ENCODE data around the gene NXPH1. TPM values are rescaled to one million over a fixed set of nuclear protein-coding genes. Genes with fewer than 3 reads are reported as not detected.
A peak's percentile ranks its signal among the peaks of the same experiment; 100 is the strongest.

NXPH1 gene
- total RNA-seq, 2 donors from 2014 or later, result 0.24 TPM; not detected in 1

DNA sequence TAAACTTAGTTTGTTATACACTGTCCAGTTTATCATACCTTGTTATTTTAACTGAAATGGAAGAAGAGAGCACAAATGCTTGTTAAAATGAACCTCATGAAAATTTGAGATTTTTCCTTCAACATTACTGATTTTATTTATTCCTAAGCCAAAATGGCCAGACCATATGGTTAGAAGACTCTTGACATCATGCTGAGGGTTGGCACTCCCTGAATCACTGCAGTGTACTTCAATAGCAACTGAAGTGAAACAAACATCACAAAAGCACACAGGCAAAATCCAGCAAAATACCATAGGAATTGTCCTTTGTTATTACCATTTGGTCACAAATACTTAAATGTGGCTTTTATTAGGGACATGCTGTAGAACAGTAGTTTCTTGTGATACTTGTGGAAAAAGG lies 347.8 kb downstream of the NXPH1 start:
- H3K27ac ChIP-seq (ENCODE audit: low read depth, low read length), result no peak overlapping the region
- H3K4me3 ChIP-seq (ENCODE audit: low read length), result no peak overlapping the region
- Mint-ChIP-seq H3K4me3 (no peak overlapping the region), H3K27me3 (ENCODE audit: insufficient read depth) (no peaks in the 10 kb centered on the region), H3K27ac (no peak overlapping the region), H3K9me3 (no peaks in the 10 kb centered on the region), H3K4me1 (peaks cover 5% of the 10 kb centered on the region), H3K36me3 (ENCODE audit: low read depth) (no peaks in the 10 kb centered on the region)
- no peak for DNase-seq
- H3K27me3 ChIP-seq (ENCODE audit: control insufficient read depth, insufficient read depth, low read length, poor library complexity, severe bottlenecking), result no peaks in the 10 kb centered on the region
- no peak overlapping the region for H3K9ac ChIP-seq (ENCODE audit: extremely low read depth, low read length, poor library complexity, severe bottlenecking)
- H3K36me3 ChIP-seq (ENCODE audit: control insufficient read depth, insufficient read depth, low read length), result no peaks in the 10 kb centered on the region
- H3K4me1 ChIP-seq (ENCODE audit: control insufficient read depth, insufficient read depth, low read length), result no peaks in the 10 kb centered on the region
- TF ChIP-seq, protein P1, sequence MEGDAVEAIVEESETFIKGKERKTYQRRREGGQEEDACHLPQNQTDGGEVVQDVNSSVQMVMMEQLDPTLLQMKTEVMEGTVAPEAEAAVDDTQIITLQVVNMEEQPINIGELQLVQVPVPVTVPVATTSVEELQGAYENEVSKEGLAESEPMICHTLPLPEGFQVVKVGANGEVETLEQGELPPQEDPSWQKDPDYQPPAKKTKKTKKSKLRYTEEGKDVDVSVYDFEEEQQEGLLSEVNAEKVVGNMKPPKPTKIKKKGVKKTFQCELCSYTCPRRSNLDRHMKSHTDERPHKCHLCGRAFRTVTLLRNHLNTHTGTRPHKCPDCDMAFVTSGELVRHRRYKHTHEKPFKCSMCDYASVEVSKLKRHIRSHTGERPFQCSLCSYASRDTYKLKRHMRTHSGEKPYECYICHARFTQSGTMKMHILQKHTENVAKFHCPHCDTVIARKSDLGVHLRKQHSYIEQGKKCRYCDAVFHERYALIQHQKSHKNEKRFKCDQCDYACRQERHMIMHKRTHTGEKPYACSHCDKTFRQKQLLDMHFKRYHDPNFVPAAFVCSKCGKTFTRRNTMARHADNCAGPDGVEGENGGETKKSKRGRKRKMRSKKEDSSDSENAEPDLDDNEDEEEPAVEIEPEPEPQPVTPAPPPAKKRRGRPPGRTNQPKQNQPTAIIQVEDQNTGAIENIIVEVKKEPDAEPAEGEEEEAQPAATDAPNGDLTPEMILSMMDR (conservative IDR thresholded peaks at IDR 0.05), result no peak
- no peaks in the 10 kb centered on the region for H3K9me3 ChIP-seq (ENCODE audit: control insufficient read depth, low read length)

DNA sequence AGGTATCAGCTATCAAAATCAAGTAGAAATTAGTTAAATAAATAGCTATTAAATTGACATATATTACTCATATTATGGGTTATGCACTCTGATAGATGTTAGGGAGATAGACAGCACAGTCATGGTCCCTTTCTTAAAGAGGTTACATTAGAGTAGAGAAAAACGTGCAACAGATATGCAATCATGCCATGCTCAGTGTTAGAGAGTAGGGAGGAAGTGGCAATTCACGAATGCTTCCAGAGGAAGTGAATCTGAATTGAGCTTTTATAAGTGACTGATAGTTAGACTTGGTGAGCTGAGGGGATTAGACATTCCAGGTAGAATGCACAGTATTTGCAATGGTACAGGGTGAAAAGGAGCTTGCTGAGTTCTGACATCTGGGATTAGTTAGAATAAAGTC lies 349.8 kb downstream of the NXPH1 start:
- no peaks in the 10 kb centered on the region for H3K4me1 ChIP-seq (ENCODE audit: control insufficient read depth, insufficient read depth, low read length)
- no peak overlapping the region for H3K27ac Mint-ChIP-seq
- 62 to 70% methylated on average over 2 of the region's 2 CpGs for whole genome bisulfite sequencing, 2 experiments (ENCODE audit: insufficient coverage in 1 of 2, insufficient read length in 1 of 2)
- H3K27me3 ChIP-seq (ENCODE audit: control insufficient read depth, insufficient read depth, low read length, poor library complexity, severe bottlenecking), result no peaks in the 10 kb centered on the region
- no peaks in the 10 kb centered on the region for H3K27me3 Mint-ChIP-seq (ENCODE audit: insufficient read depth)
- no peak overlapping the region for H3K27ac ChIP-seq (ENCODE audit: low read depth, low read length)
- H3K9ac ChIP-seq (ENCODE audit: extremely low read depth, low read length, poor library complexity, severe bottlenecking), result no peak overlapping the region
- no peaks in the 10 kb centered on the region for H3K9me3 ChIP-seq (ENCODE audit: control insufficient read depth, low read length)
- H3K4me1 Mint-ChIP-seq, result peaks cover 5% of the 10 kb centered on the region
- no peaks in the 10 kb centered on the region for H3K9me3 Mint-ChIP-seq
- TF ChIP-seq, protein P1 (conservative IDR thresholded peaks at IDR 0.05), result no peak
- no peak for DNase-seq
- no peak overlapping the region for H3K4me3 Mint-ChIP-seq
- no peak overlapping the region for H3K4me3 ChIP-seq (ENCODE audit: low read length)
- H3K36me3 ChIP-seq (ENCODE audit: control insufficient read depth, insufficient read depth, low read length), result no peaks in the 10 kb centered on the region
- H3K36me3 Mint-ChIP-seq (ENCODE audit: low read depth), result no peaks in the 10 kb centered on the region

DNA sequence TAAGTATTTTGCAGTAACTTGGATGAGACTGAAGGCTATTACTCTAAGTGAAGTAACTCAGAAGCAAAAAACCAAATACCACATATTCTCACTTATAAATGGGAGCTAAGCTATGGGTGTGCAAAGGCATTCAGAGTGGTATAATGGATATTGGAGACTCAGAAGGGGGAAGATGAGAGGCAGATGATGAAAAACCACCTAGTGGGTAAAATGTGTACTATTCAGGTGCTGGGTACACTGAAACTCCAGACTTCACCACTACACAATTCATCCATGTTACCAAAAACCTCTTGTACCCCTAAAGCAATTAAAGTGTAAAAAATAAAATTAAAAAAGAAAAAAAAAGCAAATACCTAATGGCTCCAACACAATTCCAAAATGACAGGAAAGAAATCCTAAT lies 351.7 kb downstream of the NXPH1 start:
- Histone ChIP-seq H3K9me3 (ENCODE audit: control insufficient read depth, low read length) (no peaks in the 10 kb centered on the region), H3K9ac (ENCODE audit: extremely low read depth, low read length, poor library complexity, severe bottlenecking) (no peak overlapping the region), H3K27ac (ENCODE audit: low read depth, low read length) (no peak overlapping the region), H3K4me3 (ENCODE audit: low read length) (no peak overlapping the region), H3K36me3 (ENCODE audit: control insufficient read depth, insufficient read depth, low read length) (no peaks in the 10 kb centered on the region), H3K27me3 (ENCODE audit: control insufficient read depth, insufficient read depth, low read length, poor library complexity, severe bottlenecking) (no peaks in the 10 kb centered on the region), H3K4me1 (ENCODE audit: control insufficient read depth, insufficient read depth, low read length) (no peaks in the 10 kb centered on the region)
- Mint-ChIP-seq H3K4me3 (no peak overlapping the region), H3K27me3 (ENCODE audit: insufficient read depth) (no peaks in the 10 kb centered on the region), H3K36me3 (ENCODE audit: low read depth) (no peaks in the 10 kb centered on the region), H3K9me3 (no peaks in the 10 kb centered on the region), H3K4me1 (peaks cover 5% of the 10 kb centered on the region), H3K27ac (no peak overlapping the region)
- TF ChIP-seq, protein P1 (conservative IDR thresholded peaks at IDR 0.05), result peak; percentile 57
- no peak for DNase-seq
